DMS 273 (cell line): ENCODE results near the gene ZNF669.
"Not testable (repeated sequence)": the region's sequence is repeated elsewhere in the genome, so short reads cannot be mapped to it uniquely, and the experiment has no call there.

Source experiments
- DNase-seq: peaks from one replicate; lab custom pipeline; 2025; ENCODE audit not compliant: unreplicated experiment; lab: John Stamatoyannopoulos, UW

ZNF669 gene

DNA sequence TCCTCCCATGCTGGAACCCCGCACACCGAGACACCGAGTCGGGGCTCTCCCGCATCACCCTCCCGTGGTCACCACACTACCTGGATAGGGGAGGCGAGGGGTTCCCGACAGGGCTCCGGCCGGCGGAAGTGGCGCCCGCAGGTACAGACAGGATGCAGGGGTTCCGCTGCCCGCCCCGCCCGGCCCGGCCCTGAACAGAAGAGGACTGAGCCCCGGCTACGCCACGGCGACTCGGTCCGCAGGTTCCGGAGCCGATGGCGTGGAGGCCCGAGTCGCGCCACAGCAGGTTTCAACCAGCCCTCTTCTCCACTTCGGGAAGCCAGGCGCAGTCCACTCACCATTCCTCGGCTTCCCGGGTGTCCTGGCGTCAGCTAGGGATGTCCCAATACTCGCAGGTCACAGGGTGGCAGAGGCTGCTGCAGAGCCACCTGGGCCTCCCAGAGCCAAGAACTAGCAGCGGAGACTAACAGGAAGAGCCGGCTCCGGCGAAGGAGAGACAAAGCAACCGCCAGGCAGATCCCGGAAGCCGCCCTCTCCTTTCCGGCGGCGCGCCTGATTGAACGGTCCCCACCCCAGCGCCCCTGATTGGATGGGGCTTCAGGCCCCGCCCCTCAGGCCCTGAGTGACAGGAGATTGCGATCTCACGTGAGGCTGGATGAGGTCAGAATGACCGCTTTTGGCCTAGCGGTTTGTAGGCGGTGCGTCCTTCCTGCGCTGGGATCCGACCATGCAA, at the start of gene ZNF669:
Gene ZNF669, minus strand, starts transcription at position 498 of the 733 bp plus-strand sequence. Its CDS starts 157 bp downstream, at position 341.
- peak; percentile 99 for DNase-seq

DNA sequence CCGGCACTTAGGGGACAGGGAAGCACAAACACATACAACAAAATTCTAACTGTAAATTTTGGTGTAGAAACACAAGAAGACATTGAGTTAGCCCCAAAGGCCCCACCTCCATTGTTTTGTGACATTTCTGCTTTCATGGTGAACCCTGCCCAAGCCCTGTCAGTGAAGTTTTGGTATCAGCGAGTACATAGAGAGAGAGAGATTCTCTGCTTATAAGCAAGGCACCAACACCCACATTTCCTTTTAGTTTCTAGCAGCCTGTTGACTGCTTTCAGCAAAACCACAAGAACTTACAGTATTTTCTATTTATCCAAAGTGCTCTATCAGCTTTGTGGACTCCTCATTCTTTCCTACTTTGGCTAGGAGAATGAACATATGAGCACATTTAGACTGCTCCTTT, 43.6 kb upstream of the ZNF669 start:
- no peak for DNase-seq

DNA sequence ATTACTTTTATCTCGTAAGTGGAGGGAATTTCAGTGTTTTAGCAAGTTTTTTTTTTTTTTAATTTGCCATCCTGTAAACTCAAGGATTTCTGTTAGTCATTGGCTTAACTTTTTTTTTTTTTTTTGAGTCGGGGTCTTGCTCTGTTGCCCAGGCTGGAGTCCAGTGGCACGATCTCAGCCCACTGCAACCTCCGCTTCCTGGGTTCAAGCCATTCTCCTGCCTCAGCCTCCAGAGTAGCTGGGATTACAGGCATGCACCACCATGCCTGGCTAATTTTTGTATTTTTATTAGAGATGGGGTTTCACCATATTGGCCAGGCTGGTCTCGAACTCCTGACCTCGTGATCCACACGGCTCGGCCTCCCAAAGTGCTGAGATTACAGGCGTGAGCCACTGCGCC, 43.0 kb upstream of the ZNF669 start:
- DNase-seq: not testable (repeated sequence)

DNA sequence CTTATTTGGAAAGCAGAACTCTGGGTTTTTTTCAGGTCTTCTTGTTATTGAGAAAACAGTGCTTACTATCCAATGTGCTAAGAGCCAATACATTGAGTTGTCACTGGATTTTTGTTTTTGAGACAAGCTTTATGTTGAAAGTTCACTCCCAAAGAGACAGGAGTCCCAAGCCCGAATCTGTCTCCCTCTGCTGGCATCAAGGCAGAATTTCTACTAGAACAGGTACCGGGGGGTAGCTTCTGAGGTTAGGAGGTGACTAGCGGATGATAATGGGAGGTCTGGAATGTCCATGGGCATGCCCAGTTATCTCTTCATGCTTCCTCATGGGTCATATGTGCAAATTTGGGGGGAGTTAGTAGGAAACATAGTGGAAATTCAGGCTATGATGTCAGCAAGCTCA, 42.5 kb upstream of the ZNF669 start:
- DNase-seq: peak; percentile 34

DNA sequence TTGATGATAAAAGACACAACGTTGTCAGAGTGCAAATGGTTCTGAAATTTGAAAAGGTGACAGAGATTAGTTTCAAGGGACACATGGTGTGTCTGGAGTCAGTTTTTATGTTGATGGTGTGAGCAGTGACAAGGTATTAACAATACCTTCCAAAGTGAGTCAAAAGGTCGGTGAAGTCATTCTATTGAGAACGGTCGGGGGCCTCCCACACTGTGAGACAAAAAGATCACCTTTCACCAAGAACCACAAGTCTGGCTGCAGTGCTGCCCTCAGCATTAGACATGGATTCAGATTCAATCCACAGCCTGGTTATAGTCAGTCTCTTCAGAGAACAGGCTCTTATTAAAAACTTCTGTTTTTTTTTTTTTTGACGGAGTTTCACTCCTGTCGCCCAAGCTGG, 41.1 kb upstream of the ZNF669 start:
- no peak for DNase-seq

DNA sequence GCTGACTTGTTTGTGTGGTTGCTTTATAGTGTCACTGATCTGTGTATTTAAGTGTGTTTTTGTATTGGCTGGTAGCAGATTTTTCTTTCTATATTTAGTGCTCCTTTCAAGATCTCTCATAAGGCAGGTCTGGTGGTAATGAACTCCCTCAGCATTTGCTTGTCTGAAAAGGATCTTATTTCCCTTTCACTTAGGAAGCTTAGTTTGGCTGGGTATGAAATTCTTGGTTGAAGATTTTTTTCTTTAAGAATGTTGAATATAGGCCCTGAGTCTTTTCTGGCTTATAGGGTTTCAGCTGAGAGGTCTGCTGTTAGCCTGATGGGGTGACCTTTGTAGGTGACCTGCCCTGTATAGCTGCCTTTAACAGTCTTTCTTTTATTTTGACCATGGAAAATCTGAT, 35.4 kb upstream of the ZNF669 start:
- DNase-seq: not testable (repeated sequence)

DNA sequence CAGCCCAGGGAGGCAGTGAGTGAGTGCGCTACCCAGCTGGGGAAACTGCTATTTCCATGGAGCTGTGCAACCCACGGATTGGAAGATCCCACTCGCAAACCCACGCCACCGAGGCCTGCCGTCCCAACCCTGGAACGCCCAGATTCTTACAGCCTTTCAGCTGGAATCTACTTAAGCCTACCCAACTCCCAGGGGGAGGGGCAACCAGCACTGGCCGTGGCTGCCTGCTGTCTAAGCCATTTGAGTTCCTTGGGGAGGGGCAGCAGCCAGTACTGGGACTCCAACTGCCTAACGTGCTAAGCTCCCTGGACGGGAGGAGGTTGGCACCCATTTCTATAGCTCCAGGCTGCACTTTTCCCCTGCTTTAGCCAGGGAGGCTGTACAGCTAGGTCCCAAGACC, 27.1 kb upstream of the ZNF669 start:
- no peak for DNase-seq

DNA sequence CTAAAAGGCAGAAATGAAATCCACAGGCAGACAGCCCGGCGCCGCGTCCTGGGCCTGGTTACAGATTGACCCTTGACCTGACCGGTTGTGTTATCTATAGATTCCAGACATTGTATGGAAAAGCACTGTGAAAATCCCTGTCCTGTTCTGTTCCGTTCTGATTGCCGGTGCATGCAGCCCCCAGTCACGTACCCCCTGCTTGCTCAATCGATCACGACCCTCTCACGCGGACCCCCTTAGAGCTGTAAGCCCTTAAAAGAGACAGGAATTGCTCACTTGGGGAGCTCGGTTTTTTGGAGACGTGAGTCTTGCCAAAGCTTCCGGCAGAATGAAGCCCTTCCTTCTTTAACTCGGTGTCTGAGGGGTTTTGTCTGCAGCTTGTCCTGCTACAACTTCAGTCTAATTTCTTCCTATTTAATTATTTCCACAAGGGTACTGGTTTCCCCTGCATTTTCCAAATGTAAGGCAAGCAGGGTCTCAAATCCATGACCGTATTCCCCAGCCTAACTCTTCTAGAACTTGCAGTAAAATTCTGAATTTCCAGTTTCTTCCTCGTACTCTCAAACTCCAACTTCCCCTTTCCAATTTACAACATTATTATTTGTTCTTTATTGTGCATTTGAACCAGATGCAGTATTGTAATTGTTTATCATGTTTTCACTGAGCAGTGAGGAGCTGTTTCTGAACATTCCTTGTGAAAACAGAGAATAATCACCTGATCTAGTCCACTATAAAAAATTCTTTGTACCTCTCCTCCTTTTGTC, 23.5 kb upstream of the ZNF669 start:
- not testable (repeated sequence) for DNase-seq

DNA sequence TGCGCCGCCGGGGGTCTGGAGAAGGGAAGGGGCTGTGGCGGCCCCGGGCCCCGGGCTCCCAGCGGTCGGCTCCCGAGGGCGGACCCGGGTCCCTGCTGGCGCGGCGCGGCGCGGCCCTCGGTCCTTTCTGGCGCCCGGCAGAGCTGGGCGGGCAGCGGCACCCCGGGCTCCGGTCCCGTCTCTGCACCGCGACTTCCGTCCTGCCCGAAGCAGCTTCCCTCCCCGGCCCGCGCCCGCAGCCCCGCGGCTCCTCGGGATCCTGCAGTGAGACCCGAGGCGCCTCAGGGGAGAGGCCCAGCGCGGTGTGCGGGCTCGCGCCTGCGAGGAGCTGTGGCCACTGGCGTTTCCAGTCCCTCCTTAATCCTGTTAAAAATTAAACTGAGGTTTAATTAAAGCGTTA, 22.4 kb upstream of the ZNF669 start:
- not testable (repeated sequence) for DNase-seq

DNA sequence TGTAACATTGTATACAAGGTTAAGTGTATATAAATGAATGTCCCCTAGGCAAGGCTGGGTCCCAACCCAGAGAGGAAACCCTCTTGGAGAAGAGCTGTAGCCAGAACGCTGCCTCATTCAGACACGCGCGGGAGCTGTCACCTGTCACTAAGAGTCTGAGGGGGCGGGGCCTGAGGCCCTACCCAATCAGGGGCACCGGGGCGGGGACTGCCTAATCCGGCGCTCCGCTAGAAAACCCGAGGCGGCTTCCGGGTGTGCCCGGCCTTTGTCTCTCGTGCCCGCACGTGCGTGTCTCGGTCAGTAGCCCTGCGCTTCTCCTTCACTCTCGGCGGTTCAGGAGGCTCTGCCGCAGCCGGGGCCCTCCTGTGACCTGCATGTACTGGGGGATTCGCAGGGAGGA, 22.0 kb upstream of the ZNF669 start:
- DNase-seq: not testable (repeated sequence)

DNA sequence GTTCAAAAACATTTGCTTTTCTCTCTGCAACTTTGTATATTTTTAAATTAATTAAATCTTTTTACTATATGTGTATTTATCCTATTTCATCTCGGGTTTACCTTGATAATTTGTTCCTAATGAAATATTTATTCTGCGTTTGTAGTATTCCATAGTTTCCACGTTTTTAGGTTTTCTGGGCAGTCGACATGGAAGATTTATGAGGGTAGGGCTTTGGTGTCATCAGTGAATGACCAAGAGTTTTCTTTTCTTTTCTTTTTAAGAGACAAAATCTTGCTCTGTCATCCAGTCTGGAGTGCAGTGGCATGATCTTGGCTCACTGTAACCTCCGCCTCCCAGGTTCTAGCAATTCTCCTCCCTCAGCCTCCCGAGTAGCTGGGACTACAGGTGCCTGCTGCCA, 17.2 kb upstream of the ZNF669 start:
- DNase-seq: no peak

DNA sequence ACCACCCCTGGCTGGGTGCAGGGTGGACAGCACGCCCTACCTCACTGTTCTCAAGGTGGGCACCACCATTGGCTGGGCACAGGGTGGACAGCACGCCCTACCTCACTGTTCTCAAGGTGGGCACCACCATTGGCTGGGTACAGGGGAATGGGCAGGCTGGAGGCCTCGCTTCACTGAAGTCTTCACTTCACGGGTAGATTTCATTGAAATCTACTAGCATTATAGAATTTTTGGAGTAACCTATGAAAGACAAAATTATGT, 16.2 kb upstream of the ZNF669 start:
- DNase-seq: not testable (repeated sequence)

DNA sequence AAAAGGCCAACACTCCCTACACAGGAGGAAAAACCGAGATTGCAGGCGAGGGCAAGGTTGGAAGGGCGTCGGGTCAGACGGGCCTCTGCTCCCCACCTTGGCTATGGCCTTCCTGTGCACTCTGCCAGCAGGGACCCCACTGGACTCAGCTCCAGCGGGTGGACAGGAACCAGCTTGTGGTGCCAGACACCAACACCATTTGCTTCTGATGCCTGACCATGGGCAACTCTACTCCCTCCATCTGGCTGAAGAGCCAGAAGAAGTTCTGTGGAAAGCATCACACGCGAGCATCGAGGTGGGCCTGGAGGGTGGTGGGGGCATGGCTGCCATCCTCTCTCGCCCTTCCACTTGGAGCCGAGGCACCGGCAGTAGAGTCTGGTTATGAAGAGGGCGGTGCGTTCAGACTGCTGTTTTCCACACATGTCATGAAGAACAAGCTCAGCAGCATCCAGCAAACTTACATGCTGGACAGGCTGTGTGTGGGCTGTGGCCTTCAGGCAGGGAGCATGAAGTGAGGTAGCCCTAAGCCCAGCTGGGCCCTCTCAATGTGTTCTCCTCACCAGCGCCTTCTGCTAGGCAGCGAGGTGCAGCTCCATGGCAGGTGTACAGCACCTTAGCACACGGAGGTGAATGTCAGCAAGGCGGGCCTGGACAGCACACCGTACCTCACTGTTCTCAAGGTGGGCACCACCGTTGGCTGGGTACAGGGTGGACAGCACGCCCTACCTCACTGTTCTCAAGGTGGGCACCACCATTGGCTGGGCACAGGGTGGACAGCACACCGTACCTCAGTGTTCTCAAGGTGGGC, 15.6 kb upstream of the ZNF669 start:
- no peak for DNase-seq

DNA sequence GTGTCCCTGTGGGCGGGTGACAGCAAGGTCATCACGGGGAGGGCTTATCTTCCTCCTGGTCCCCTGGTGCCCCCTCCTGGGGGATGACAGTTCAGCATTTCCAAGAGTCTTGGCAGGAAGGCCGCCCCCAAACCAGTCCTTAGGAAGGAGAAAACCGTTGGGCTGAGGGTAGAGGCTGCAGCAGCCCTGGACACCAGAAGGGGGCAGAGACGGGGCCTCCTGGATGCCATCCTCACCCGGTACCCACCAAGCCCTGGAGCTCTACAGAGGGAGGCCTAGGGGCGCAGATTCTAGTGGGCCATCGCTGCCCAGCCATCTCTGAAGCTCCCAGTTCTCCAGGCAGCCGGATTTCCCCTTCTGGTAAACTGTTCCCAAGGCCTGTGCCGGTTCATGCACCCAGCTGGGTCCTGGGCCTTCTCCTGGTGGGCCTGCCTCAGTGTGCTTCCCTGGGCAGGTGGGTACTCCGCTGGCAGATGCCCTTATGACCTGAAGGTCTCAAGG, 14.8 kb upstream of the ZNF669 start:
- DNase-seq: peak; percentile 91

DNA sequence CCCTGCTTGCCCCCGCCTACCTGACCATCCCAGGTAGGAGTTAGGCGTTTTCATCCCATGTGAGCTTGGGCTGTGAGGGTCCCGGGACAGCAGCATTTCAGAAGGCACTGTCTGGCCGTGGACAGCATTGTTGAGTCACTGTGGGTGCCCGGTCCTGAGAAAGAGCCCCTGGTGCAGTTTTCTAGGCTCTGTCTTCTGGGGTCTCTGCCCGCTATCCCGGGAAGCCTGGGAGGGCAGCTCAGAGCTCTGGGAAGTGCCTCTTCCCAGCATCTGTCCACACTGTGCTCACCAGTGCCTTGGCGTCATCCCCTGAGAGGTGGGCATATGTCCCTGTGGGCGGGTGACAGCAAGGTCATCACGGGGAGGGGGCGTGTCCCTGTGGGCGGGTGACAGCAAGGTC, 11.4 kb upstream of the ZNF669 start:
- DNase-seq: peak; percentile 22

DNA sequence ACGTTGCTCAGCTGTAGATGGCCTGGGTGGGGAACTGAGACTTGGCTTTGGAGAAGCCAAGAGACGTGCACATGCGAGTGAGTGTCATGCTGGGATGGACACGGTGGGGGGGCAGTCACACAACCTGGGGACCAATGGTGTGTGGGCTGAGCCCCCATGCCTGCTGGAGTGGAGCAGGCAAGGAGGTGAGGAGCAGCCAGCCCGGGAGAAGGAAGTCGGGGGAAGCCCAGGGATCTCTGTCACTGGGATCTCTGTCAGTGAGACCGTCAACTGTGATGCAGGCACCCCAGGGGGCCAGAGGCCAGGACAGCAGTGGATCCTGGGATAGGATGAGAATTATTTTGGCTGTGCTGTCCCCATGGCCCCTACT, 11.0 kb upstream of the ZNF669 start:
- DNase-seq: peak; percentile 49

DNA sequence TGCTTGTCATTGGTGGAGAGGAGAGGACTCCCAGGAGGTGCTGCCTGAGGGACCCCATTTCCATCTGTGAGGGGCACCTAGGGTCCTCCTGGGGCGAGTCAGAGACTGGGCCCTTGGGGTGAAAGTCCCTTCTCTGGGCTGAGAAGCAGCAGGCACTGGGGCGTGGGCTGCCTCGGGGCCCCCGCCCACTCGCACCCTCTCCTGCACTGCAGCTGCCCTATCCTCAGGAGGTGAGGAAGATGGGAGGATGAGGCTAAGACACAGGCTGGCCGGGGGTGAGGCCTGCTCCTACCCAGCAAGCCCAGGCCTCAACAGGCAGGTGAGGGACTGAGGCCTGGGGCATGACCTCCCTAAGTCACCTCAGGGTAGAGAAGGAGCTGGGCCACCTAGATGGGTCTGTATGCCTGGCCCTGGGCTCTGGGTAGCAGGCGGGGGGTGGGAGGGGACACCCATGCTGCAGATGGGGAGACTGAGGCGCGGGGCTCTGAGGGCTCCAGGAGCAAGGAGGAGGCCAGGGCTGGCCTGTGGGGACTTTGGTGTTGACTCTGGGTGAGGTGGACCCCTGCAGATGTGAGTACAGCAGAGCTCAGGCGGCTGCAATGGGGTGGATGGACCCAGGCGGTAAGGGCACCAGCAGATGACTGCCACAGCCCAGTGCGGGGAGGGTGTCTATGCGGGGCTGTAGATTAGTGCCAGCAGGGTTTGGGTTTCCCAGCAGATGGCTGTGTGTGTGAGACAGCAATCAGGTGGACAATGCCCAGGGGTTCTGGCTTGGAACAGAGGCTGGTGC, 10.4 kb upstream of the ZNF669 start:
- DNase-seq: peak; percentile 49

DNA sequence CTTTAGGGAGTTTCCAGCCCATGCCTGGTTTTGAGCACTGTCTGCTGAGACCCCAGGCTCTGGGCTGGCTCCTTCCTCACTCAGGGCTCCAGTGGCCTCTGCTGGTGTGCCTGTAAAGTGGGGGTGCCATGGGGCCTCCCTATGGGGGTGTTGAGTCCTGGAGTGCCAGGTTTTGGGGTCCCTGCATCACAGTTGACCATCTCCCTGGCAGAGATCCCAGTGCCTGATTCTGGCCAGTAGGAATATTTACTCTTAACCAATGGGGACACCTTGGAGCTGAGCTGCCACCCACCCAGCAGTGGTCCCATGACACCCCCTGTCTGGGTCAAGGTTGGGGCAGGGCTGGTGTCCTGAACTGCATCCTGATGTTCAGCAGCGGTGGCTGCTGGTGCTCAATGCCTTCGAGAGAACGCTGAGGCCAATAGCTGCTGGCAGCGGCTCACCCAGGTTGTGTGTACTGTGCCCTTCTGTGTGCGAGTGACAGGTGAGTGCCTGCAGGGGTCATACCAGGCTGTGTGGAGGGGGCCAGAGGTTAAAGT, 9.6 kb upstream of the ZNF669 start:
- no peak for DNase-seq

DNA sequence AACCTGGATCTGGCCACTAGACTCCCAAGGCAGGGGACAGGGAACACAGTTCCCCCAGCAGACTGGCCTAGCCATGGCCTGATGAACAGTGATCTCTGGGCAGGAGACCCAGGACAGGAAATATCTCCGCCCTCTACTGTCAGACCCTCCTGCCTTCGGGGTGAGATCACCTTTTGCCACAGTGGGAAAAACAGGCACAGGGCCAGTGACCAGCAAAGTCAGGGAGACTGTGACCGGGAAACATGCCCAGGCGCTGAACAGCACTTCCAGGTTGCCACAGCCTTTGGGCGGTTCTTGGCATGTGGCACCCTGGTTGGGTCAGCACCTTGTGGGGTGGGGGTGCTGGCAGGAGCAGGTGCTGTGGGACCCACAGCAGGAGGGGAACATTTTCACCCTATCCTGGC, 8.9 kb upstream of the ZNF669 start:
- peak; percentile 22 for DNase-seq

DNA sequence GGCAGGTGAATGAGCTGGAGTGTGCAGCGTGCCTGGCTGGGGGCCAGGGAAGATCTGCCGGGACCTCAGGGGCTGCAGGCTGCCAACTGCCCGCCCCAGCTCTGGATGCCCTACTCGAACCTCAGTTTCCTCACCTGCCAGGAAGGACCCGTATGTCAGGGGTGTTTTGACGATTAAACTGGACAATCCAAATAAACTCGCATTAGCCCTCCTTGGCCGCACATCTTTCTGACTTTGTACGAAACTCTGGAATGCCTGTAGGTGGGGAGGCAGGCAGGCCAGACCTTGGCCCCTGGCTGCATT, 8.3 kb upstream of the ZNF669 start:
- no peak for DNase-seq
